GM12874 (cell line): Measurements from ENCODE around the gene SALL1.

Experiments
- TF ChIP-seq, protein P1 (sequence below): IDR thresholded peaks from 2 replicates; pipeline ENCODE4 v1.5.1; 2011; ENCODE audit warnings: low read depth, mild to moderate bottlenecking, control low read depth, low read length, moderate library complexity; ENCODE audit not compliant: insufficient read depth

The SALL1 gene

DNA sequence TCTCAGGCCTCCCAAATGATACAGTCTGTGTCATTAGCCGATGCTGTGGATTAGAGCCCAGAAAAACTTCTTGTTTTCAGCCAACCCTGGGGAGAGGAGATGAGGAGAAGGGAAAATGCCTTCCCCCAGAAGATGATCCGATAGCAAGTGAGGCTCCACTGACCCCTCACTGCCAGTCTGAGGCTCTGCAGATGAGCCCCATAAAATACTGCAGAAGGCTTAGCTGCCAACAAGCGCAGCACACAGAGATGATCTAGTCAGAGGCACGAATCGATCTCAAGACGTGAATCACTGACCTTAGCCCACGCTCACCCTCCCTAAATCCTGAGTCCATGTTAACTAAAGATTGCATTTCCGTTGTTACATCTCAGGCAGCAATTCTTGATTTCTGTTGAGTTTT lies 31.5 kb downstream of the SALL1 start:
- TF ChIP-seq, protein P1, sequence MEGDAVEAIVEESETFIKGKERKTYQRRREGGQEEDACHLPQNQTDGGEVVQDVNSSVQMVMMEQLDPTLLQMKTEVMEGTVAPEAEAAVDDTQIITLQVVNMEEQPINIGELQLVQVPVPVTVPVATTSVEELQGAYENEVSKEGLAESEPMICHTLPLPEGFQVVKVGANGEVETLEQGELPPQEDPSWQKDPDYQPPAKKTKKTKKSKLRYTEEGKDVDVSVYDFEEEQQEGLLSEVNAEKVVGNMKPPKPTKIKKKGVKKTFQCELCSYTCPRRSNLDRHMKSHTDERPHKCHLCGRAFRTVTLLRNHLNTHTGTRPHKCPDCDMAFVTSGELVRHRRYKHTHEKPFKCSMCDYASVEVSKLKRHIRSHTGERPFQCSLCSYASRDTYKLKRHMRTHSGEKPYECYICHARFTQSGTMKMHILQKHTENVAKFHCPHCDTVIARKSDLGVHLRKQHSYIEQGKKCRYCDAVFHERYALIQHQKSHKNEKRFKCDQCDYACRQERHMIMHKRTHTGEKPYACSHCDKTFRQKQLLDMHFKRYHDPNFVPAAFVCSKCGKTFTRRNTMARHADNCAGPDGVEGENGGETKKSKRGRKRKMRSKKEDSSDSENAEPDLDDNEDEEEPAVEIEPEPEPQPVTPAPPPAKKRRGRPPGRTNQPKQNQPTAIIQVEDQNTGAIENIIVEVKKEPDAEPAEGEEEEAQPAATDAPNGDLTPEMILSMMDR, result no peak

DNA sequence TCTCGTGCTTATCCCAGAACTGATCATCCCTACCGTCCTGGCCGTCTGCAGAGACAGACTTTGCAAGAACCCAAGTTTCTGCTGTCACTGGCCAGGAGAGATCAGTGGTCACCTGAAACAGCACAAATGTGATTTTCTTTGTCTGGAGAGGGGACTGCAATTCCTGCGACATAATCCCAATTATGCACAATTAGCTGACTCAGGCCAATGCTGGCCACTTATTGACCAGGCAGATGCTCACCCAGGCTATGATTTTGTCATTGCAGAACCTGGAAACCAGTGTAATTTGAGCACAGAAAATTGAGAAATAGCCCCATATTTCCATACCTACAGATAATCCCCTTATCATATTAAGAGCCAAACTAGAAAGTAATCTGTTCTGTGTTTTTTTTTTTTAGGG lies 34.7 kb downstream of the SALL1 start:
- TF ChIP-seq, protein P1, result no peak

DNA sequence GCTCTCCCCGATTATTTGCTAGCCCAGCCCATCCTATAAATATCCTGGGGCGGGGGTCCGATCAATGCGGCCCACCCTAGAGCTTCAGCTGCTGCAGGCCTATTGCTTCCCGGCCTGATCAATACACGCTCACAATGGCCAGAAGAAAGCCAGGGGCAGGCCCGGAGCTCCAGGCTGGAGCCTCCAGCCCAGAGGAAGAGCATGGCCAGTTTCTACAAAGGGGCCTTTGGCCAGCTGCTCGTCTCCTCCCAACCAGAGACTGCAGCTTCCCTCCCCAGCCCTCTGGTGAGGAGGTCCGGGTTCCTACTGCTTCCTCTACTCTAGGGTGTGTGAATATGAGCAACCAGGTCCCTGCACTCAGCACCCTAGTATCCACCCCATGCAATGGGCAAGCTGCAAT lies 36.7 kb downstream of the SALL1 start:
- TF ChIP-seq, protein P1, result no peak

DNA sequence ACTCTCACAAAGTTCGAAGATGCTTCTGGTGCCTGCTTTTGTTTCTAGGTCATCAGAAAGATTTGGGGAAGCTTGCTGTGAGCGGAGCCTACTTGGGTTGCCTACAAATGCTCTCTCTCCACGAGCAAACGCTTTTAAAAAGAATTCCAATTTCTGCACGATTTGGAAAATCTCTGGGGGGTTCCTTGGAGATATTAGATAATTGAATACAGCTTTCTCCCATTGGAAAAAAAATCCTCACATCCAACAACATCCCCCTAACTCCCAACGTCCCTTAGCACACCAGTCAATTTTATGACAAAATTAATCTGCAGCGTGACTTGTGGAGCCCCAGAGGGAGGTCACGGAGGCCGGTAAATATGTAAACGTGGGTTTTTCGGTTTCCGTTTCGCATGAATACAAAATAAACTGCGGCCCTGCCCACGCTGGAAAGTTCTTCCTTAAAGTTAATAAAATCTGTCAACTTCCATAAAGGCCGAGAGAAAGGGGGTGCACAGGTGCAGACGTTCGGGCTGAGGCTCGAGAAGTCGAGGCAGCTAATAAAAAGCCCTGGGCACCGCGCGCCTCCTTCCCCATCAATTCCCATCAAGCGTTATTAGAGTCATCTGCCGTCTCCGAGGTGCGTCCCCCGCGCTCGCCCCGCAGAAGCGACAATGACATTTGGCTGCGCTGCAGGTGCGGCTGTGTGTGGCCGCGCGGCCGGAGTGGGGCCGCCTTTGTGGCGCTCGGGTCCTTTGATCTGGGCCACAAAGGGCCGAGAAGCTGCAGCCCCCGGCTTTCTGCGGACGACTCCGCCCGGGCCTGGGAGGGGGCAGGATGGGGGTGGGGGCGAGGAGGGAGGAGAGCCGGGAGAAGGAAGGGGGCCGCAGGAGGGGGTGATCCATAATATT lies 37.6 kb downstream of the SALL1 start:
- TF ChIP-seq, protein P1, result no peak

- TF ChIP-seq, protein P1, result no peak
Measured at GRCh38 chr16:51112323-51112722, 38.7 kb downstream of the SALL1 start.

- TF ChIP-seq, protein P1, result no peak
Measured at GRCh38 chr16:51111759-51112158, 39.3 kb downstream of the SALL1 start.

GRCh38 chr16:51110700-51111157 lies 40.3 kb downstream of the SALL1 start:
- TF ChIP-seq, protein P1, result no peak
